Gastroesophageal sphincter (tissue), 3 donors: ENCODE measurements around the gene APC.

Experiments
- CTCF ChIP-seq, 4 experiments: fragments of 200-600 bp in 2 of 4; fragments of 450-650 bp in 2 of 4; sonication (generic) in 1 of 4; IDR thresholded peaks; one replicate each; pipeline ENCODE4 v1.5.1; 2017 to 2019; ENCODE audit warnings: antibody characterized with exemption in 4 of 4, mild to moderate bottlenecking in 2 of 4, moderate library complexity in 2 of 4
- EP300 ChIP-seq: sonication (generic); formaldehyde crosslinking; IDR thresholded peaks from one replicate; pipeline ENCODE4 v1.6.1; 2017; ENCODE audit warnings: antibody characterized with exemption, mild to moderate bottlenecking
- POLR2A ChIP-seq, 2 donors: fragments of 450-650 bp; IDR thresholded peaks; one replicate each; pipeline ENCODE4 v1.6.1; 2017; ENCODE audit warnings: antibody characterized with exemption in 2 of 2, mild to moderate bottlenecking in 2 of 2, moderate library complexity in 1 of 2
- POLR2AphosphoS5 ChIP-seq: sonication (generic); formaldehyde crosslinking; IDR thresholded peaks from one replicate; pipeline ENCODE4 v1.6.1; 2017; ENCODE audit warnings: antibody characterized with exemption

GRCh38 chr5:112709416-112709815 lies 28.3 kb upstream of the APC start:
- no peak for TF ChIP-seq CTCF (IDR thresholded peaks at IDR 0.05)
- no peak for TF ChIP-seq EP300
- TF ChIP-seq POLR2A (IDR thresholded peaks at IDR 0.05), result no peak
- no peak for TF ChIP-seq POLR2AphosphoS5
